ENCODE measurements around the gene AHNAK2.

Gene AHNAK2

GRCh38 chr14:104941508-104942365, 36.4 kb downstream of the AHNAK2 start:
- DNase-seq (ENCODE audit: low read depth): no peak
- no peak overlapping the region for H3K4me3 ChIP-seq (ENCODE audit: low read depth, low read length)
- no peak for TF ChIP-seq MYC (IDR thresholded peaks at IDR 0.05; ENCODE audit: low read depth, low read length)
- TF ChIP-seq, protein P1, sequence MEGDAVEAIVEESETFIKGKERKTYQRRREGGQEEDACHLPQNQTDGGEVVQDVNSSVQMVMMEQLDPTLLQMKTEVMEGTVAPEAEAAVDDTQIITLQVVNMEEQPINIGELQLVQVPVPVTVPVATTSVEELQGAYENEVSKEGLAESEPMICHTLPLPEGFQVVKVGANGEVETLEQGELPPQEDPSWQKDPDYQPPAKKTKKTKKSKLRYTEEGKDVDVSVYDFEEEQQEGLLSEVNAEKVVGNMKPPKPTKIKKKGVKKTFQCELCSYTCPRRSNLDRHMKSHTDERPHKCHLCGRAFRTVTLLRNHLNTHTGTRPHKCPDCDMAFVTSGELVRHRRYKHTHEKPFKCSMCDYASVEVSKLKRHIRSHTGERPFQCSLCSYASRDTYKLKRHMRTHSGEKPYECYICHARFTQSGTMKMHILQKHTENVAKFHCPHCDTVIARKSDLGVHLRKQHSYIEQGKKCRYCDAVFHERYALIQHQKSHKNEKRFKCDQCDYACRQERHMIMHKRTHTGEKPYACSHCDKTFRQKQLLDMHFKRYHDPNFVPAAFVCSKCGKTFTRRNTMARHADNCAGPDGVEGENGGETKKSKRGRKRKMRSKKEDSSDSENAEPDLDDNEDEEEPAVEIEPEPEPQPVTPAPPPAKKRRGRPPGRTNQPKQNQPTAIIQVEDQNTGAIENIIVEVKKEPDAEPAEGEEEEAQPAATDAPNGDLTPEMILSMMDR (IDR thresholded peaks at IDR 0.05; ENCODE audit: low read depth, low read length): no peak
- no peak for TF ChIP-seq MAX (IDR thresholded peaks at IDR 0.05; ENCODE audit: low read depth, low read length)

DNA sequence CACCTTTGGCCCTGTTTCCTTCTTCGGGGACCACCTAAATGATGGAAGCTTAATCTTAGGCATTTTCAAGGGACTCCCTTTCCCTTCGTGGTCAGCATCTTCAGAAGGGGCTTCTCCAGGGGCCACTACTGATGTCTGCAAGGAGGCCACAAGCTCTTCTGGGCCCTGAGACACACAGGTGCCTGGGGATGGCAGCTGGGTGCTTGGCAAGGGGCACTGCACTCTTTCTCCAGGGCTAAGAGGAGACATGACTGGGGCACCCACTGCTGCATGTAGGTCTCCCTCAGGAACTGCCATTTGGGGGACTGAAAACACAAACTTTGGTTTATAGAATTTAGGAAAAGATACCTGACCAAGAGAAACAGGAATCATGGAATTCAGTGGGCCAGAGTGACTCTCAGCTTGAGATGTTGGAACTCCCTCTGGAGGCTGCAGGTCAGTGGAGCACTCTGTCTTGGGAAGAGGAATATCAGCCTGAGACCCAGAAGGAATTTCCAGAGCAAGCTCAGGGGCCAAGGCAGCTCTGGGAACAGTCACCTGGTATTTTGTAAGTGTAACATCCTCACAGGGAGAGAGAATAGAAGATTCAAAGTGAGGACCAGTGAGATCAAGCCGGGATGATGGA, 37.5 kb downstream of the AHNAK2 start:
- TF ChIP-seq, protein P1 (IDR thresholded peaks at IDR 0.05; ENCODE audit: low read depth, low read length): no peak
- TF ChIP-seq POLR2A (IDR thresholded peaks at IDR 0.05; ENCODE audit: extremely low read depth, insufficient read length) (no peak), MAX (IDR thresholded peaks at IDR 0.05; ENCODE audit: low read depth, low read length) (no peak), MYC (IDR thresholded peaks at IDR 0.05; ENCODE audit: low read depth, low read length) (no peak)
- H3K4me3 ChIP-seq (ENCODE audit: low read depth, low read length): no peak overlapping the region
- DNase-seq (ENCODE audit: low read depth): no peak

- no peak overlapping the region for H3K4me3 ChIP-seq (ENCODE audit: low read depth, low read length)
- TF ChIP-seq MYC (IDR thresholded peaks at IDR 0.05; ENCODE audit: low read depth, low read length): no peak
- TF ChIP-seq MAX (IDR thresholded peaks at IDR 0.05; ENCODE audit: low read depth, low read length): no peak
- TF ChIP-seq POLR2A (IDR thresholded peaks at IDR 0.05; ENCODE audit: extremely low read depth, insufficient read length): no peak
- TF ChIP-seq, protein P1 (IDR thresholded peaks at IDR 0.05; ENCODE audit: low read depth, low read length): no peak
- no peak for DNase-seq (ENCODE audit: low read depth)
Observed at GRCh38 chr14:104939666-104940410, 38.3 kb downstream of the AHNAK2 start.

GRCh38 chr14:104938960-104939359, 39.2 kb downstream of the AHNAK2 start:
- H3K4me3 ChIP-seq (ENCODE audit: low read depth, low read length): no peak overlapping the region
- no peak for DNase-seq (ENCODE audit: low read depth)
- no peak for TF ChIP-seq MYC (IDR thresholded peaks at IDR 0.05; ENCODE audit: low read depth, low read length)
- TF ChIP-seq, protein P1 (IDR thresholded peaks at IDR 0.05; ENCODE audit: low read depth, low read length): no peak
- TF ChIP-seq MAX (IDR thresholded peaks at IDR 0.05; ENCODE audit: low read depth, low read length): no peak
- TF ChIP-seq POLR2A (IDR thresholded peaks at IDR 0.05; ENCODE audit: extremely low read depth, insufficient read length): no peak

DNA sequence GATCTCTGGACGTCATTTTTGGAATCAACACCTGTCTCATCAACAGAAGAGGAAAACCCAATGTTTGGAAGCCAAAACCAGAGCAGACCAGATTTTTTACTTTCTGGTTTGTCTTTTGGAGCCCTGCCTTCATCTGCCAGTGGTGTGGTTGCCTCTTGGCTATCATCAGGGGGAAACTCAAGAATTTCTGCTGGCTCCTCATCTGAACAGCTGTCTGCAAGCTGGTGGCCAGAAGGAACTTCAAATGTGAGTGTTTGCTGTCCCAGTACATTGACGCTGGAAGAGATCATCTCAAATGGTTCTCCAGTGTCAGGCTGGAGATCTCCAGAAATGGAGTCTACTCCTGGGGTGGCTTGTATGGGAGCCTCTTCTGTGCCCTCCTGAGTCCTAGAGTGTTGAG, 39.7 kb downstream of the AHNAK2 start:
- no peak overlapping the region for H3K4me3 ChIP-seq (ENCODE audit: low read depth, low read length)
- DNase-seq (ENCODE audit: low read depth): no peak
- TF ChIP-seq MYC (IDR thresholded peaks at IDR 0.05; ENCODE audit: low read depth, low read length): no peak
- TF ChIP-seq MAX (IDR thresholded peaks at IDR 0.05; ENCODE audit: low read depth, low read length): no peak
- TF ChIP-seq, protein P1 (IDR thresholded peaks at IDR 0.05; ENCODE audit: low read depth, low read length): no peak
- no peak for TF ChIP-seq POLR2A (IDR thresholded peaks at IDR 0.05; ENCODE audit: extremely low read depth, insufficient read length)

Measured in NB4 (cell line).